ENCODE measurements around the gene OR1M1. TPM values are rescaled to one million over a fixed set of nuclear protein-coding genes. Genes with fewer than 3 reads are reported as not detected.

OR1M1 gene
- total and polyA plus RNA-seq, 10 of the 15 experiments (the other 5 are each of a cell fraction or from before 2014, with no cell fraction given) = not detected

GRCh38 chr19:9140159-9140874 is 53.5 kb downstream of the OR1M1 start, which contains the start of gene ZNF317 (continued):
- TF ChIP-seq ATF3 (IDR thresholded peaks at IDR 0.05; ENCODE audit: borderline replicate concordance, extremely low read depth, low read depth, low read length) (no peak), NR2F1 (conservative IDR thresholded peaks at IDR 0.05) (peak; percentile 88), ZNF384 (IDR thresholded peaks at IDR 0.05; ENCODE audit: borderline replicate concordance, low read depth, low read length) (no peak), SIN3A (IDR thresholded peaks at IDR 0.05; ENCODE audit: low read depth, low read length) (no peak; the same call in 1 of the 2 replicates), STAT1 (conservative IDR thresholded peaks at IDR 0.05) (peak; percentile 86; the same call in 1 of the 2 replicates), POLR2AphosphoS2 (IDR thresholded peaks at IDR 0.05; ENCODE audit: low read depth, low read length) (peak; percentile 65; the same call in 1 of the 2 replicates), RCOR1 (conservative IDR thresholded peaks at IDR 0.05; ENCODE audit: low read depth, low read length) (peak; percentile 94), KAT2A (conservative IDR thresholded peaks at IDR 0.05; ENCODE audit: control insufficient read depth, low read depth, low read length) (no peak), PAX5 (IDR thresholded peaks at IDR 0.05; ENCODE audit: borderline replicate concordance, low read depth, low read length) (no peak), POLR2A (IDR thresholded peaks at IDR 0.05; ENCODE audit: low read depth, low read length) (peak; percentile 96), FOXK2 (IDR thresholded peaks at IDR 0.05) (peak; percentile 82), SREBF1 (IDR thresholded peaks at IDR 0.05; ENCODE audit: low read length) (peak; percentile 79), MTA2 (IDR thresholded peaks at IDR 0.05; ENCODE audit: low read depth) (peak; percentile 33; the same call in 1 of the 2 replicates), MAX (IDR thresholded peaks at IDR 0.05; ENCODE audit: low read depth, low read length) (peak; percentile 35; the same call in 1 of the 2 replicates), BHLHE40 (IDR thresholded peaks at IDR 0.05; ENCODE audit: borderline replicate concordance in 1 of 2, low read depth in 2 of 2, low read length in 1 of 2) (peak in 1 of 2 experiments; percentile 58; a peak in 2 of 4 replicates), RB1 (IDR thresholded peaks at IDR 0.05; ENCODE audit: borderline replicate concordance) (peak; percentile 72; the same call in 1 of the 2 replicates), RAD21 (IDR thresholded peaks at IDR 0.05; ENCODE audit: insufficient read depth, low read depth, low read length) (no peak), RBBP5 (conservative IDR thresholded peaks at IDR 0.05) (0 out of 2 replicates have a peak, but pooled peaks have one; percentile 74), YY1 (IDR thresholded peaks at IDR 0.05; ENCODE audit: low read depth, low read length) (peak; percentile 98), BRCA1 (IDR thresholded peaks at IDR 0.05; ENCODE audit: low read depth, low read length) (peak; percentile 89)
- TF ChIP-seq, protein P1, sequence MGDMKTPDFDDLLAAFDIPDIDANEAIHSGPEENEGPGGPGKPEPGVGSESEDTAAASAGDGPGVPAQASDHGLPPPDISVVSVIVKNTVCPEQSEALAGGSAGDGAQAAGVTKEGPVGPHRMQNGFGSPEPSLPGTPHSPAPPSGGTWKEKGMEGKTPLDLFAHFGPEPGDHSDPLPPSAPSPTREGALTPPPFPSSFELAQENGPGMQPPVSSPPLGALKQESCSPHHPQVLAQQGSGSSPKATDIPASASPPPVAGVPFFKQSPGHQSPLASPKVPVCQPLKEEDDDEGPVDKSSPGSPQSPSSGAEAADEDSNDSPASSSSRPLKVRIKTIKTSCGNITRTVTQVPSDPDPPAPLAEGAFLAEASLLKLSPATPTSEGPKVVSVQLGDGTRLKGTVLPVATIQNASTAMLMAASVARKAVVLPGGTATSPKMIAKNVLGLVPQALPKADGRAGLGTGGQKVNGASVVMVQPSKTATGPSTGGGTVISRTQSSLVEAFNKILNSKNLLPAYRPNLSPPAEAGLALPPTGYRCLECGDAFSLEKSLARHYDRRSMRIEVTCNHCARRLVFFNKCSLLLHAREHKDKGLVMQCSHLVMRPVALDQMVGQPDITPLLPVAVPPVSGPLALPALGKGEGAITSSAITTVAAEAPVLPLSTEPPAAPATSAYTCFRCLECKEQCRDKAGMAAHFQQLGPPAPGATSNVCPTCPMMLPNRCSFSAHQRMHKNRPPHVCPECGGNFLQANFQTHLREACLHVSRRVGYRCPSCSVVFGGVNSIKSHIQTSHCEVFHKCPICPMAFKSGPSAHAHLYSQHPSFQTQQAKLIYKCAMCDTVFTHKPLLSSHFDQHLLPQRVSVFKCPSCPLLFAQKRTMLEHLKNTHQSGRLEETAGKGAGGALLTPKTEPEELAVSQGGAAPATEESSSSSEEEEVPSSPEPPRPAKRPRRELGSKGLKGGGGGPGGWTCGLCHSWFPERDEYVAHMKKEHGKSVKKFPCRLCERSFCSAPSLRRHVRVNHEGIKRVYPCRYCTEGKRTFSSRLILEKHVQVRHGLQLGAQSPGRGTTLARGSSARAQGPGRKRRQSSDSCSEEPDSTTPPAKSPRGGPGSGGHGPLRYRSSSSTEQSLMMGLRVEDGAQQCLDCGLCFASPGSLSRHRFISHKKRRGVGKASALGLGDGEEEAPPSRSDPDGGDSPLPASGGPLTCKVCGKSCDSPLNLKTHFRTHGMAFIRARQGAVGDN (IDR thresholded peaks at IDR 0.05) = peak; percentile 64; the same call in 1 of the 2 replicates
- TF ChIP-seq, protein P2, sequence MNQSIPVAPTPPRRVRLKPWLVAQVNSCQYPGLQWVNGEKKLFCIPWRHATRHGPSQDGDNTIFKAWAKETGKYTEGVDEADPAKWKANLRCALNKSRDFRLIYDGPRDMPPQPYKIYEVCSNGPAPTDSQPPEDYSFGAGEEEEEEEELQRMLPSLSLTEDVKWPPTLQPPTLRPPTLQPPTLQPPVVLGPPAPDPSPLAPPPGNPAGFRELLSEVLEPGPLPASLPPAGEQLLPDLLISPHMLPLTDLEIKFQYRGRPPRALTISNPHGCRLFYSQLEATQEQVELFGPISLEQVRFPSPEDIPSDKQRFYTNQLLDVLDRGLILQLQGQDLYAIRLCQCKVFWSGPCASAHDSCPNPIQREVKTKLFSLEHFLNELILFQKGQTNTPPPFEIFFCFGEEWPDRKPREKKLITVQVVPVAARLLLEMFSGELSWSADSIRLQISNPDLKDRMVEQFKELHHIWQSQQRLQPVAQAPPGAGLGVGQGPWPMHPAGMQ (IDR thresholded peaks at IDR 0.05; ENCODE audit: borderline replicate concordance) = peak; percentile 80

Measured in GM12878 (cell line).